IPS-15b (cell line): ENCODE data around the gene PINLYP.

Source experiments
- H3K27me3 ChIP-seq: one replicate; pipeline ENCODE4 v1.6.1; 2013; ENCODE audit warnings: low read length; ENCODE audit not compliant: control insufficient read depth, insufficient read depth
- H3K36me3 ChIP-seq: one replicate; pipeline ENCODE4 v1.6.1; 2013; ENCODE audit warnings: low read length; ENCODE audit not compliant: control insufficient read depth, insufficient read depth
- H3K4me1 ChIP-seq: one replicate; pipeline ENCODE4 v1.6.1; 2013; ENCODE audit warnings: mild to moderate bottlenecking, low read length; ENCODE audit not compliant: control insufficient read depth, insufficient read depth
- H3K4me3 ChIP-seq: one replicate; pipeline ENCODE4 v1.5.1; 2013; ENCODE audit warnings: low read depth, low read length
- H3K9ac ChIP-seq: one replicate; pipeline ENCODE4 v1.6.1; 2013; ENCODE audit warnings: low read depth, mild to moderate bottlenecking, low read length
- H3K9me3 ChIP-seq: one replicate; pipeline ENCODE4 v1.6.1; 2013; ENCODE audit warnings: mild to moderate bottlenecking, low read length; ENCODE audit not compliant: control insufficient read depth, insufficient read depth

PINLYP gene

DNA sequence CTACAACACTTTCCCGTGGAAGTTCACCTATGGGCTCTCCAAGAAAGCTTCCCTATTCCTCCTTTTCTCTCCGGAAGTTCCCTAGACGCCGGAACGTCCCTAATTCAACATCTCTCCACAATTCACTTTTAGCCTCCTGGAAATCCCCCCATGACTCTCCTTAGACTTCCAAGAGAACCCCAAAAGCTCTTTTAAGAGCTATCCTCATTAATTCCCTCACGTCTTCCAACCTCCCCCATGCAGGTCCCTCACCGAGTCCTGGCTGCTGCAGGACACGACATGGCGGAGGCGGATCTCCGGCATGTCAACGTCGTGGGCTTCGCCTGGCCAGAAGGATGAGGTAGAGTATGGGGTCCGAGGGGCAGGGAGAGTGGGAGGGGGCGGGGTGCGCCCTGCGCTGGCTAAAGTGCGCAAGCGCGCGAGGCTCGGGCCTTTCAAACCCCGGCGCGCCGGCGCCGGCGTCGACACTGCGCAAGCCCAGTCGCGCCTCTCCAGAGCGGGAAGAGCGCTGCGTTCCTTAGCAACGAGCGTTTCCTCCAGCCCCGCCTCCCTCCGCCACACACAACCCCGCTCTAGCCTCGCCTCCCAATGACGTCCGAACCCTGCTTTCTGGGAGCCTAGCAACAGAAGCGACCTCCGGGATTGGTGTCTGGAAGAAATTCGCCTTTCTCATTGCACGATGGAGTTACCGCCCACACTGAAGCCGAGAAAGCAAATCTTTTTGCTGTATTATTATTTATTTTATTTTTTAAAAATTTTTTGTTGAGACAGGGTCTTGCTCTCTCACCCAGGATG is at the start of gene PINLYP, which contains the start of gene XRCC1:
Gene PINLYP, plus strand, starts transcription at position 646 of the 795 bp plus-strand sequence. CDS start 1,391 bp downstream, outside the sequence.
Gene XRCC1, minus strand, starts transcription at position 372 of the 795 bp plus-strand sequence. Its CDS starts 69 bp downstream, at position 303.
- H3K4me3 ChIP-seq = peak within 1 kb of the TSS; percentile 92
- H3K36me3 ChIP-seq = peaks cover 2% of the 10 kb centered on the region
- peaks cover 6% of the 10 kb centered on the region for H3K4me1 ChIP-seq

DNA sequence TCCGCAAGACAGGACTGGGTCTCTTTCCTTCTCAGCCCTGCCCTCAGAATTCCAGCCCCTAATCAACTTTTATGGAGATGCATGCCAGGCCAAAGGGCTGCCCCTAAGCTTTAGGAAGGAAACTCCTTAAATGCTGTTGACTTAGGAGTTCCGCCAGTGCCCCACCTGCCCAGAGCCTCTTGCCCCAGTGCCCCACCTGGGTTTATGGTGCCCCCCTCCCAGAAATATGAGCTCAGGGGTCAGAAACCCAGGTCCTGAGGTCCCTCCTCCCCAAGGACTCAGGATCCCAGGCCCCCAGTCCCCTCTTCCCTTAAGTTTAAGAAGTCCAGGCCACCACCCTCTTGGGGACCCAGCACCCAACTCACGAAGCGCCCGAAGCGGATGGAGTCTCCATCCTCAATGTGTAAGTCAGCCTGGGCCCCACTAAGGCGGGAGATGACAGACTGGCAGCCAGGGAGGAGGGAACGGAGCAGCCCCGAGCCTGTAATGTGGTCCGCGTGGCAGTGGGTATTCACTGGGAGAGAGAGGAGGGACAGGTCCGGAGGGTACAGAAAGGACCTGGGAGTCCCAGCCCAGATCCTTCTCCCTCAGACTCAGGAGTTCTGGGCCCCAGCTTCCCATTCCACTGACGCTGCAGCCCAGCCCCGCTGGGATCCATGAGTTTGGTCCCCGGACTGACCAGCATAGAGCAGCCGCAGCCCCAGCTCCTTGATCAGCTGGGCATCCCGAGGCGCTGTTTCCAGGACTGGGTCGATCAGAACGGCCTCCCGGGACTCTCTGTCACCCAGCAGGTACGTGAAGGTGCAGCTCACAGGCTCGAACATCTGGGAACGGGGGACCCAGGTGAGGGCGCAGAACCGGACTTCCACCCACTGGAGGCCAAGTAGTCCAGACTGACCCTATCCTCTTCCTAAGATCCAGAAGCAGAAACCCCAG is 49.5 kb upstream of the PINLYP start:
- H3K4me3 ChIP-seq = peak overlapping the region; percentile 75
- H3K27me3 ChIP-seq = peaks cover 25% of the 10 kb centered on the region
- peak overlapping the region; percentile 54 for H3K9ac ChIP-seq
- H3K36me3 ChIP-seq = no peaks in the 10 kb centered on the region
- peaks cover 8% of the 10 kb centered on the region for H3K4me1 ChIP-seq
- H3K9me3 ChIP-seq = no peaks in the 10 kb centered on the region

More for the DNA sequence above, at the start of gene PINLYP, which contains the start of gene XRCC1:
- Histone ChIP-seq H3K9me3 (no peaks in the 10 kb centered on the region), H3K9ac (peak within 1 kb of the TSS; percentile 70), H3K27me3 (no peaks in the 10 kb centered on the region)

DNA sequence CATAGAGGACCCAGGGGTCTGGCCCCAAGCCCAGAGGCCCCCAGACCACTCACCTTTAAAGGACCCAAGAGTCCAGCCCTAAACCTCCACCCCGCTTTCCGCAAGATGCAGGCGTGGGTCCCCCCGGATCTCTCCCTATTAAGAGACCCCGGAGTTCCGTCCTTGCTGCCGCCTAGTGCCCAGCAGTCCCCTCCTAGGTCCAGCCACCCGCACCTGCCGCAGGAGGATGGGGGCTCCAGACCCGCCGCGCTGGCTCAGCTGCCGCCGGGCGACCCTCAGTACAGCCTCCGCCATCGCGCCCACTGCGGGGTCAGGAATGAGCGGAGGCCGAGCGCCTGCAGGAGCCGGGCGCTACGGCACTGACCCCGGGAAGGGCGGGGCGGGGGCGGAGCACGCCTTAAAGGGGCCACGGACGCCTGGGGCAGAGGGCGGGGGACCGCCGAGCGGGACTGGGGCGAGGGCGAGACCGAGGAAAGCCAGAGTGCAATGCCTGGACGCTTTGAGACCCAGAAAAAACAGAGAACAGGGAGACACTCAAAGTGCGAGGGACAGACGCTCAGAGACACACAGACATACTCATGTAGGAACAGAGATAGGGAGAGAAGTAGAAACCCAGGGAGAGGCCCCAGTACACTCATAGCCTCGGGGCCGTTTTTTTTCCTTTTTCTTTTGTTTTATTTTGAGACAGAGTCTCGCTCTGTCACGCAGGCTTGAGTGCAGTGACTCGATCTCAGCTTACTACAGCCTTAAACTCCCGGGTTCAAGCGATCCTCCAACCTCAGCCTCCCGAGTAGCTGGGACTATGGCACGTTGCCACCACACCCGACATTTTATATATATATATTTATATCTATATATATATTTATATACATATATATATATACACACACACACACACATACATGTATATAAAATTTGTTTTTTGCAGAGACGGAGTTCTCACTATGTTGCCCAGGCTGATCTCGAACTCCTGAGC is 48.4 kb upstream of the PINLYP start, which contains the start of gene ETHE1:
Gene ETHE1, minus strand, starts transcription at position 318 of the 976 bp plus-strand sequence. Its CDS starts 24 bp downstream, at position 294.
- peaks cover 8% of the 10 kb centered on the region for H3K4me1 ChIP-seq
- H3K9me3 ChIP-seq = no peaks in the 10 kb centered on the region
- H3K36me3 ChIP-seq = no peaks in the 10 kb centered on the region
- peaks cover 25% of the 10 kb centered on the region for H3K27me3 ChIP-seq
- H3K9ac ChIP-seq = peak within 1 kb of the TSS; percentile 54
- H3K4me3 ChIP-seq = peak within 1 kb of the TSS; percentile 75

DNA sequence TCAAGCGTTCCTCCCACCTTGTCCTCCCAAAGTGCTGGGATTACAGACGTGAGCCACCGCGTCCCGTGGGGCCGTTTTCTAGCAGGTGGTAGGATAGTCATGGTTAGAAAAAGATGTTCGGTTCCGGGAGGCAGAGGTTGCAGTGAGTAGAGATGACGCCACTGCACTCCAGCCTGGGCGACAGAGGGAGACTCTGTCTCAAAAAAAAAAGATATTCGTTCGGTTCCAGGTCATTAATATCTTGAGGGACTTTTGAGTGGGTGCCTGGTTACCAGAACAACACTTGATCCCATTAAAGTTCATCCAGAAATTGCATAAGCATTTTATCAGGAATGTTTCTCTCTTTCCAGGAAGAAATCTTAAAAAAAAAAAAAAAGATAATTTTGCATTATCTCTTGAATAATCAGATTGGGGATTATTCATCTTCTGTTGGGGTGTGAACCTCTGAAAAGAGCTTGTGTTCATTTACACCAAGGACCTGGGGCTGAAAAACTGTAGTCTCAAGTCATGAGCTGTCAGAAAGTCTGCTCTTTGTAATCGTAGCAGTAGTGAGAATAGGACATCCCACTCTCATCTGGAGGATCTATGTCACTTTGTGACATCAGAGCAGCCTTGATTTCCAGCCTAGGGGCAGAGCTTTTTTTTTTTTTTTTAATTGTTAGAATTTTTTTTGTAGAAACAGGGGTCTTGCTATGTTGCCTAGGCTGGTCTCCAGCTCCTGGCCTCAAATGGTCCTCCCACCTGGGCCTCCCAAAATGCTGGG is 47.6 kb upstream of the PINLYP start:
- no peak overlapping the region for H3K4me3 ChIP-seq

DNA sequence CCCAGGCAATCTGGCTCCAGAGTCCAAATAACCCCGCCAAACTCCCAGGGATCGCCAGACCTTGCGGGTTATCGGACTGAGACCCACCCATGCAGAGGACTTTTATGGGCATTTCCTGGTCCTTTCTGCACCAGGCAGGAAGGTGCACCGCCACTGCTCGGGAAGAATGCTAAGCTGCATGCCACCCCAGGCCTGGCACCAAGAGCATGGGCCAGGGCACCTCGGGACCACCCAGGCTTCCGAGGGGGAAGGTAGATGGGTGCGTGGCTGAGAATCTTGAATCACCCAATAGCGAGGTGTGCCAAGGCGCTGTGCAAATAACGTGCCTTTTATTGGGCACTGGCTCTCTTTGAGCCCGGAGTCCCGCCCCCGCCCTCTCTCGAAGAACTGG is 43.0 kb upstream of the PINLYP start:
- Histone ChIP-seq H3K4me3 (peak overlapping the region; percentile 91), H3K4me1 (peaks cover 9% of the 10 kb centered on the region), H3K36me3 (no peaks in the 10 kb centered on the region), H3K9me3 (no peaks in the 10 kb centered on the region), H3K9ac (no peak overlapping the region), H3K27me3 (peaks cover 12% of the 10 kb centered on the region)

More for the DNA sequence above, 47.6 kb upstream of the PINLYP start:
- no peak overlapping the region for H3K9ac ChIP-seq
- no peaks in the 10 kb centered on the region for H3K9me3 ChIP-seq
- H3K27me3 ChIP-seq = peaks cover 25% of the 10 kb centered on the region
- H3K36me3 ChIP-seq = no peaks in the 10 kb centered on the region
- H3K4me1 ChIP-seq = peaks cover 8% of the 10 kb centered on the region

DNA sequence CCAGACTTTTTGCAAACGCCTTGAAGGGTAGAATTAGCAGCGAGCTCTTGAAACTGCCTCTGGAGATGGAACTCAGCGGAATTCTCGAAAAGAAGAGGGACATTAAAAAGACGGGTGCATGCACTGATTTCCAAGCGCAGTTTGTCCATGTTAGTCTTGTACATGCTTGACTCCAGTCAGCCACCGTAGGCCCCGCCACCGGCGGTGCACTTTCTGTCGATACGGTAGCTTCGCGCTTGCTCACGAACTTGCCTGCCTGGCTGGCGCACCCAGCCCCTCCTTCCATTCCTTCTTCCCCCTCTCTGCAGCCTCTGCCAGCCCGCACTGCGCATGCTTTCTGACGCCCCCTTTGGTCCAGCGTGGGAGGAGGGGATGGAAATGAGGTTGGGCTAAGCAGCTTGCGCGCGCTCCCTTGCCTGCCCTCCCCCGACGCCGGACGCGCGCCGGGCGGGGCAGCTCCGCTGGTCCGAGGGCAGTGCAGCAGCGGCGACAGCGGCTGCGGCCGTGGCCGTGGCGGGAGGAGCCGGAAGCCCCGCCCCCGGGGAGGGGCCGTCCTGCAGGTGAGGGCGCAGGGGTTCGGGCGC is 42.5 kb upstream of the PINLYP start, which contains the start of gene ZNF575:
Gene ZNF575, plus strand, starts transcription at position 227 of the 584 bp plus-strand sequence. CDS start 1,235 bp downstream, outside the sequence.
- H3K27me3 ChIP-seq = peaks cover 7% of the 10 kb centered on the region
- peaks cover 9% of the 10 kb centered on the region for H3K4me1 ChIP-seq
- no peaks in the 10 kb centered on the region for H3K9me3 ChIP-seq
- no peaks in the 10 kb centered on the region for H3K36me3 ChIP-seq
- H3K4me3 ChIP-seq = peak within 1 kb of the TSS; percentile 91
- H3K9ac ChIP-seq = peak within 1 kb of the TSS; percentile 54

DNA sequence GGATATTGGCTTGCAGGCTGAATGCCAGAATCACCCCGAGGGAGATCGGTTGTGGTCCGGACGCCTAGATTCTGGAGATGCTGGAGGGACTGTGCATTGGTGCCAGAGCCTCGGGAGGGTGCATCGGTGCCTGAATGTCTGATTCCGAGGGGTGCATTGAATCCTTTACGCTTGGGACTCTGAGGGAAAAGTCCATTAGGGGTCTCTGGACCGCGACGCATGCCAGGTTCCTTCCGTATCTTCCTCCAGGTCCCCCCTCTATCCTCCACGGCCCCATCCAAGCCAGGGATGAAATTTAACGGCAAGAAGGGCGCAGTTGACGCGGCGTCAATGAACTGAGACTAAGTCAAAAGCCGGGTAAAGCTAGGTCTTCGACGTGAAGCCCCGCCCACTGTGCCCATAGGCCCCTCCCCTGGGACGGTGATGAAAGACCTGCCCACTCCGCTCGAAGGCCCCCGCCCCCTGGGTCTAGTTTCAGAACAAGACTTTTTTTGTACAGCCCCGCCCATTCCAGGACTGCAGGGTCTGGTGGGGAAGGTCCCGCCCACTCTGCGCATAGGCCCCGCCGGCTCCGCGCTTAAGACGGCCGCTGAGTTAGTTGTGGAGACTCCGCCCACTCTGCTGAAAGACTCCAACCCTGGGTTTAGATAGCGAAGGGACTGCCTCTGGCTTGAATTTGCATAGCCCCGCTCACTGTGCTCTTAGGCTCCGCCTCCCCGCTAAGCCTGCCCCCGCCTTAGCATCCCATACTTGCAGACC is 41.9 kb upstream of the PINLYP start:
- Histone ChIP-seq H3K36me3 (peaks cover 6% of the 10 kb centered on the region), H3K27me3 (peaks cover 2% of the 10 kb centered on the region), H3K4me1 (peaks cover 9% of the 10 kb centered on the region), H3K4me3 (peak overlapping the region; percentile 91), H3K9ac (peak overlapping the region; percentile 54), H3K9me3 (no peaks in the 10 kb centered on the region)

DNA sequence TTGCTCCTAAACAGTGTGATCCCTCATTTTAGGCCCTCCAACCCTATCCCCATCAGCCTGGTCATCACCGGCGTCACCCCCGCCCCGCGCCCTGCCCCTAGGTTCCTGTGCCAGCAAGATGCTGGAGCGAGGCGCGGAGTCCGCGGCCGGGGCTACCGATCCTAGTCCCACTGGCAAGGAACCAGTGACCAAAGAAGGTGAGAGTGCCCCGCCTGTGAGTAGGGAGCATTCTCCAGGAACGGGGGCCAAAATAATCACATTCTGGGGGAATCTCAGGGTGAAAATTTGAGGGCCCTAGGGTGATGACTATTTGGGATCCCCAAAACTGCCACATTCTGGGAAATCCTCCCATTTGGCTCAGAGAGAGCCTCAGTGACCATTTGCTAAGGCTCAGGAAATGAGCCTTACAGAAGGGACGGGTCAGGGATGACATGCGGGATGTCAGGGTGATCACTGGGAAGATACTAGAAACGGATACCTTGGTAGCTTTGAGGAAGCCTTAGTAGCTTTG is 41.2 kb upstream of the PINLYP start:
- peak overlapping the region; percentile 67 for H3K4me3 ChIP-seq
- H3K36me3 ChIP-seq = peaks cover 6% of the 10 kb centered on the region
- no peak overlapping the region for H3K9ac ChIP-seq
- no peaks in the 10 kb centered on the region for H3K9me3 ChIP-seq
- peaks cover 2% of the 10 kb centered on the region for H3K27me3 ChIP-seq
- H3K4me1 ChIP-seq = peaks cover 9% of the 10 kb centered on the region

DNA sequence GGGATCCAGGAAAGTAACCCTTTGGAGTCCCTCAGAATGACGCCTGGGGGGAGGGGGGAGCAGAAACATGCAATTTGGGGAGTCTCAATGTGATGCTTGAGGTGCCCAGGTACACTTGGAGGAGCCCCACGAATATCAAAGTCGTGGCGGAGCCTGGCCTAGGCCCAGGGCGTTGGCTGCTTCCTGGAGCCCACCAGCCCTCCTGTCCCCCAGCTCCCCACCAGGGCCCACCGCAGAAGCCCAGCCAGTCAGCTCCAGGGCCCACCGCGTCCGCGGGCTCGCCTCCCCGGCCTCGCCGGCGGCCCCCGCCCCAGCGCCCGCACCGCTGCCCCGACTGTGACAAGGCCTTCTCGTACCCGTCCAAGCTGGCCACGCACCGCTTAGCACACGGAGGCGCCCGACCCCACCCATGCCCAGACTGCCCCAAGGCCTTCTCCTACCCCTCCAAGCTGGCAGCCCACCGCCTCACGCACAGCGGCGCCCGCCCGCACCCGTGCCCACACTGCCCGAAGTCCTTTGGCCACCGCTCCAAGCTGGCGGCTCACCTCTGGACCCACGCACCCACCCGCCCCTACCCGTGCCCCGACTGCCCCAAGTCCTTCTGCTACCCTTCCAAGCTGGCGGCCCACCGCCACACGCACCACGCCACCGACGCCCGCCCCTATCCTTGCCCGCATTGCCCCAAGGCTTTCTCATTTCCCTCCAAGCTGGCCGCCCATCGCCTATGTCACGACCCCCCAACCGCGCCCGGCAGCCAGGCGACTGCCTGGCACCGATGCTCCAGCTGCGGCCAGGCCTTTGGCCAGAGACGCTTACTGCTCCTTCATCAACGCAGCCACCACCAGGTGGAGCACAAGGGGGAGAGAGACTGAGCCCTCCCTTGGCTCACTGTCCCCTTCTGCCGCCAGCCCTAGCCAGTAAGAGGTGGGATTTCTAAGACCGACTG is 40.5 kb upstream of the PINLYP start:
- H3K27me3 ChIP-seq = no peaks in the 10 kb centered on the region
- H3K9me3 ChIP-seq = no peaks in the 10 kb centered on the region
- H3K4me3 ChIP-seq = peak overlapping the region; percentile 67
- H3K4me1 ChIP-seq = peaks cover 9% of the 10 kb centered on the region
- H3K9ac ChIP-seq = no peak overlapping the region
- peaks cover 6% of the 10 kb centered on the region for H3K36me3 ChIP-seq
